ENCODE measurements around the gene NUP93.
"Not testable (repeated sequence)": the region's sequence is repeated elsewhere in the genome, so short reads cannot be mapped to it uniquely, and the experiment has no call there.

The NUP93 gene

GRCh38 chr16:56872863-56873391 lies 143.0 kb downstream of the NUP93 start:
- DNase-seq, result no peak

GRCh38 chr16:56874800-56875199 lies 144.9 kb downstream of the NUP93 start:
- no peak for DNase-seq

- no peak for DNase-seq
Measured at GRCh38 chr16:56876048-56876447, 146.1 kb downstream of the NUP93 start.

GRCh38 chr16:56877486-56878182 lies 147.7 kb downstream of the NUP93 start:
- DNase-seq, result no peak

GRCh38 chr16:56878282-56878854 lies 148.4 kb downstream of the NUP93 start:
- DNase-seq, result no peak

GRCh38 chr16:56879276-56879675 lies 149.3 kb downstream of the NUP93 start:
- DNase-seq, result no peak

- no peak for DNase-seq
Measured at GRCh38 chr16:56880176-56880575, 150.2 kb downstream of the NUP93 start.

- DNase-seq, result no peak
Measured at GRCh38 chr16:56880685-56881084, 150.8 kb downstream of the NUP93 start.

- no peak for DNase-seq
Measured at GRCh38 chr16:56882077-56882800, 152.3 kb downstream of the NUP93 start.

- no peak for DNase-seq
Measured at GRCh38 chr16:56883586-56883985, 153.7 kb downstream of the NUP93 start.

GRCh38 chr16:56884026-56884582 lies 154.2 kb downstream of the NUP93 start:
- no peak for DNase-seq

- not testable (repeated sequence) for DNase-seq
Measured at GRCh38 chr16:56884929-56885328, 155.0 kb downstream of the NUP93 start.

GRCh38 chr16:56885446-56886162 lies 155.7 kb downstream of the NUP93 start:
- DNase-seq, result no peak

GRCh38 chr16:56886296-56886695 lies 156.4 kb downstream of the NUP93 start:
- DNase-seq, result no peak

- DNase-seq, result no peak
Measured at GRCh38 chr16:56886826-56887225, 156.9 kb downstream of the NUP93 start.

- DNase-seq, result no peak
Measured at GRCh38 chr16:56888806-56889205, 158.9 kb downstream of the NUP93 start.

- no peak for DNase-seq
Measured at GRCh38 chr16:56889206-56889605, 159.3 kb downstream of the NUP93 start.

GRCh38 chr16:56891685-56892084 lies 161.8 kb downstream of the NUP93 start:
- DNase-seq, result no peak

GRCh38 chr16:56892705-56893104 lies 162.8 kb downstream of the NUP93 start:
- no peak for DNase-seq

GRCh38 chr16:56894331-56894917 lies 164.5 kb downstream of the NUP93 start:
- no peak for DNase-seq

- DNase-seq, result no peak
Measured at GRCh38 chr16:56895813-56896212, 165.9 kb downstream of the NUP93 start.

- DNase-seq, result no peak
Measured at GRCh38 chr16:56896244-56896643, 166.3 kb downstream of the NUP93 start.

Data from effector CD8-positive, alpha-beta T cell (primary cell).